Heart left ventricle (tissue), 16 donors: ENCODE results near the gene AP3S1. TPM values are rescaled to one million over a fixed set of nuclear protein-coding genes. Genes with fewer than 3 reads are reported as not detected.

Source experiments
- ATAC-seq, 4 donors: fragments of 200-7000 bp; cut with Tn5 transposase; one replicate each; pipeline ENCODE4 v1.9.1; 2020 to 2022; ENCODE audit warnings: moderate library complexity in 4 of 4, mild to moderate bottlenecking in 3 of 4, moderate number of reproducible peaks in 1 of 4
- DNase-seq, 5 donors: peaks; one replicate each; pipeline ENCODE4 v3.0.0-alpha.2; 2020
- H3K27ac ChIP-seq, 12 donors: fragments of 200-600 bp; sonication (generic) in 4 of 12; one replicate each; pipeline versions ENCODE4 v1.5.0 to v1.8.0; 2016 to 2022; ENCODE audit warnings: mild to moderate bottlenecking in 2 of 12
- H3K27me3 ChIP-seq, 9 donors: fragments of 200-600 bp; sonication (generic) in 2 of 9; one replicate each; pipeline versions ENCODE4 v1.5.1 to v1.8.0; 2016 to 2022; ENCODE audit warnings: mild to moderate bottlenecking in 3 of 9
- H3K36me3 ChIP-seq, 9 donors: fragments of 200-600 bp; sonication (generic) in 2 of 9; one replicate each; pipeline versions ENCODE4 v1.5.0 to v1.8.0; 2018 to 2022; ENCODE audit warnings: mild to moderate bottlenecking in 2 of 9
- H3K4me1 ChIP-seq, 12 donors: fragments of 200-600 bp; sonication (generic) in 4 of 12; one replicate each; pipeline versions ENCODE4 v1.5.0 to v1.8.0; 2016 to 2022; ENCODE audit warnings: mild to moderate bottlenecking in 3 of 12
- H3K4me3 ChIP-seq, 12 donors: fragments of 200-600 bp; sonication (generic) in 4 of 12; one replicate each; pipeline versions ENCODE4 v1.5.0 to v1.8.0; 2017 to 2022; ENCODE audit warnings: mild to moderate bottlenecking in 9 of 12, moderate library complexity in 4 of 12
- H3K9me3 ChIP-seq, 12 donors: fragments of 200-600 bp; sonication (generic) in 4 of 12; one replicate each; pipeline versions ENCODE4 v1.5.0 to v1.8.0; 2016 to 2022; ENCODE audit warnings: mild to moderate bottlenecking in 1 of 12
- CTCF ChIP-seq, 12 donors: fragments of 200-600 bp; sonication (generic) in 4 of 12; IDR thresholded peaks; one replicate each; pipeline versions ENCODE4 v1.5.0 to v1.8.0; 2018 to 2022; ENCODE audit warnings: antibody characterized with exemption in 12 of 12, mild to moderate bottlenecking in 5 of 12
- POLR2A ChIP-seq, 2 donors: fragments of 450-650 bp; IDR thresholded peaks; one replicate each; pipeline ENCODE4 v1.6.1; 2017; ENCODE audit warnings: antibody characterized with exemption in 2 of 2, mild to moderate bottlenecking in 2 of 2, moderate library complexity in 2 of 2
- WGBS, 4 donors: extraction: QIAGEN DNeasy Blood & Tissue Kit in 2 of 4; methylation state at CpG; one replicate each; pipeline versions ENCODE4 v1.1.5 to v1.1.7; 2013 to 2018; 5-methylcytosine and 5-hydroxymethylcytosine counted together
- intact Hi-C, 10 donors: fragments of 100-400 bp; cut with DNase I; formaldehyde crosslinking; loops; one replicate each; pipeline versions ENCODE4 v1.11.1 to v1.14.2; 2022
- polyA plus RNA-seq, 2 donors: library from polyadenylated mRNA; stranded (reverse); fragments of 200-250 nt; gene quantifications; one replicate each; pipeline ENCODE4 v1.2.3, GENCODE V29; 2013
- total RNA-seq, 9 donors: library from RNA; depleted of rRNA in 2 of 9; stranded (reverse); fragments of >200 nt in 2 of 9; fragmentation: NEBNext Ultra II Directional in 3 of 9; extraction: Animal tissue kit (Norgen Biotek cat#: 25700) in 3 of 9; gene quantifications; one replicate each; pipeline versions ENCODE4 v1.1.0 to v1.2.4, GENCODE V29; 2016 to 2023
- donor health status: ischemic (EF 13 %, LVEDD 7.1; RV severe dilation, severe dysfunction).
- donor health status: healthy with polysubstance abuse.
- donor health status: DM: no; HTN: yes; CAD: no.
- donor health status: DM: no; HTN: no; CAD: no.
- donor health status: ischemic (EF 25% LVEDD 6.9; RV normal size, moderate dysfunction).
- donor health status: ischemic (EF 25% LVEDD 5.7; RV mildly dilated, moderate dysfunction).
- donor health status: healthy.
- donor health status: DM: yes; HTN: yes; CAD: no.
- donor health status: ischemic (EF 35%, LVEDD 5.7; RV mildly dilated, moderate dysfunction).
- donor health status: nonischemic (EF 11% LVEDD 7.7; RV severe dilation, severe dysfunction).
- donor health status: DM: yes; HTN: yes; CAD: no.
- donor health status: PGD.
- donor health status: ischemic (EF 29% LVEDD 5.4; RV normal size, mild dysfunction).
- donor health status: nonischemic (EF 23%, LVEDD 6.1; RV moderate dilation, normal function).

Gene AP3S1
- total and polyA plus RNA-seq, 11 donors, result 20.3 to 56.4 (median 46.4) TPM

GRCh38 chr5:115952588-115952987 lies 110.9 kb downstream of the AP3S1 start:
- Histone ChIP-seq H3K27me3 (peaks cover 0 to 24% (median 5%) of the 10 kb centered on the region in 9 donors), H3K4me1 (no peaks in the 10 kb centered on the region), H3K9me3 (no peaks in the 10 kb centered on the region), H3K27ac (no peak overlapping the region), H3K36me3 (no peaks in the 10 kb centered on the region), H3K4me3 (no peak overlapping the region)
- WGBS, 4 donors, result 41 to 92% (median 73%) methylated on average over 4 of the region's 4 CpGs
- intact Hi-C loops, result no loop called here
- no peak for DNase-seq
- TF ChIP-seq POLR2A (IDR thresholded peaks at IDR 0.05), result no peak
- TF ChIP-seq CTCF (IDR thresholded peaks at IDR 0.05), result no peak
- ATAC-seq, result no peak

GRCh38 chr5:115954144-115954543 lies 112.4 kb downstream of the AP3S1 start:
- Histone ChIP-seq H3K27ac (no peak overlapping the region), H3K4me3 (no peak overlapping the region), H3K4me1 (no peaks in the 10 kb centered on the region), H3K9me3 (no peaks in the 10 kb centered on the region), H3K36me3 (no peaks in the 10 kb centered on the region), H3K27me3 (peaks cover 0 to 40% (median 19%) of the 10 kb centered on the region in 9 donors)
- DNase-seq (no peak), ATAC-seq (no peak)
- TF ChIP-seq CTCF (IDR thresholded peaks at IDR 0.05) (no peak), POLR2A (IDR thresholded peaks at IDR 0.05) (no peak)
- intact Hi-C loops, result no loop called here

- ATAC-seq (no peak), DNase-seq (no peak)
- Histone ChIP-seq H3K36me3 (no peaks in the 10 kb centered on the region), H3K4me3 (no peak overlapping the region), H3K27ac (no peak overlapping the region), H3K9me3 (no peaks in the 10 kb centered on the region), H3K4me1 (peaks cover 0 to 10% (median 2%) of the 10 kb centered on the region in 12 donors), H3K27me3 (peaks cover 0 to 66% (median 40%) of the 10 kb centered on the region in 9 donors)
- WGBS, 4 donors, result 58 to 95% (median 74%) methylated on average over 6 of the region's 6 CpGs
- TF ChIP-seq POLR2A (IDR thresholded peaks at IDR 0.05), result no peak
- intact Hi-C loops, result no loop called here
These were observed 115.2 kb downstream of the AP3S1 start for GRCh38 chr5:115956957-115957356.

- Histone ChIP-seq H3K9me3 (no peaks in the 10 kb centered on the region), H3K27ac (no peak overlapping the region), H3K36me3 (no peaks in the 10 kb centered on the region), H3K4me1 (peaks cover 0 to 22% (median 13%) of the 10 kb centered on the region in 12 donors), H3K27me3 (peaks cover 3 to 83% (median 51%) of the 10 kb centered on the region in 9 donors), H3K4me3 (peak overlapping the region in 7 of 12 donors; percentile 3 to 42 (median 26))
- WGBS, 4 donors, result 7 to 12% (median 8%) methylated on average over 36 to 42 of the region's 42 CpGs
- intact Hi-C loops, result no loop called here
- no peak for TF ChIP-seq POLR2A (IDR thresholded peaks at IDR 0.05)
- no peak for TF ChIP-seq CTCF (IDR thresholded peaks at IDR 0.05)
- DNase-seq, result no peak
- peak in 2 of 4 donors; percentile 7 to 17 for ATAC-seq
These were observed 119.9 kb downstream of the AP3S1 start for GRCh38 chr5:115961381-115962238.
